Activated CD4-positive, alpha-beta T cell treated with anti-CD3 and anti-CD28 coated beads, Interleukin-2, amount 10 ng/mL, durations not matched to agents 24 days and 14 days (primary cell): ENCODE results near the gene MORC3. TPM values are rescaled to one million over a fixed set of nuclear protein-coding genes. Genes with fewer than 3 reads are reported as not detected.
"Not testable (repeated sequence)": the region's sequence is repeated elsewhere in the genome, so short reads cannot be mapped to it uniquely, and the experiment has no call there.

Source experiments
- DNase-seq: peaks from one replicate; pipeline ENCODE4 v3.0.0; 2022
- H3K27ac Mint-ChIP-seq: one replicate; pipeline ENCODE4 v1.8.0; 2022; ENCODE audit warnings: mild to moderate bottlenecking, mixed read lengths
- H3K27me3 Mint-ChIP-seq: one replicate; pipeline ENCODE4 v1.8.0; 2022; ENCODE audit warnings: mixed read lengths
- H3K36me3 Mint-ChIP-seq: one replicate; pipeline ENCODE4 v1.8.0; 2022; ENCODE audit warnings: low read depth, mild to moderate bottlenecking, mixed read lengths
- H3K4me1 Mint-ChIP-seq: one replicate; pipeline ENCODE4 v1.8.0; 2021; ENCODE audit warnings: mixed read lengths
- H3K4me3 Mint-ChIP-seq: one replicate; pipeline ENCODE4 v1.8.0; 2022; ENCODE audit warnings: mild to moderate bottlenecking, moderate library complexity, mixed read lengths
- H3K9me3 Mint-ChIP-seq: one replicate; pipeline ENCODE4 v1.8.0; 2021; ENCODE audit warnings: mixed read lengths
- intact Hi-C: fragments of 100-400 bp; cut with micrococcal nuclease; formaldehyde crosslinking; loops from one replicate; pipeline ENCODE4 v1.15.1; 2023
- total RNA-seq: library from RNA; stranded (reverse); gene quantifications from 2 replicates; pipeline ENCODE4 v1.2.3, GENCODE V29; 2022

Gene MORC3, protein sequence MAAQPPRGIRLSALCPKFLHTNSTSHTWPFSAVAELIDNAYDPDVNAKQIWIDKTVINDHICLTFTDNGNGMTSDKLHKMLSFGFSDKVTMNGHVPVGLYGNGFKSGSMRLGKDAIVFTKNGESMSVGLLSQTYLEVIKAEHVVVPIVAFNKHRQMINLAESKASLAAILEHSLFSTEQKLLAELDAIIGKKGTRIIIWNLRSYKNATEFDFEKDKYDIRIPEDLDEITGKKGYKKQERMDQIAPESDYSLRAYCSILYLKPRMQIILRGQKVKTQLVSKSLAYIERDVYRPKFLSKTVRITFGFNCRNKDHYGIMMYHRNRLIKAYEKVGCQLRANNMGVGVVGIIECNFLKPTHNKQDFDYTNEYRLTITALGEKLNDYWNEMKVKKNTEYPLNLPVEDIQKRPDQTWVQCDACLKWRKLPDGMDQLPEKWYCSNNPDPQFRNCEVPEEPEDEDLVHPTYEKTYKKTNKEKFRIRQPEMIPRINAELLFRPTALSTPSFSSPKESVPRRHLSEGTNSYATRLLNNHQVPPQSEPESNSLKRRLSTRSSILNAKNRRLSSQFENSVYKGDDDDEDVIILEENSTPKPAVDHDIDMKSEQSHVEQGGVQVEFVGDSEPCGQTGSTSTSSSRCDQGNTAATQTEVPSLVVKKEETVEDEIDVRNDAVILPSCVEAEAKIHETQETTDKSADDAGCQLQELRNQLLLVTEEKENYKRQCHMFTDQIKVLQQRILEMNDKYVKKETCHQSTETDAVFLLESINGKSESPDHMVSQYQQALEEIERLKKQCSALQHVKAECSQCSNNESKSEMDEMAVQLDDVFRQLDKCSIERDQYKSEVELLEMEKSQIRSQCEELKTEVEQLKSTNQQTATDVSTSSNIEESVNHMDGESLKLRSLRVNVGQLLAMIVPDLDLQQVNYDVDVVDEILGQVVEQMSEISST
- total RNA-seq: 24.8 and 24.9 TPM in 2 replicates

- Mint-ChIP-seq H3K27me3 (no peaks in the 10 kb centered on the region), H3K36me3 (peaks cover 20% of the 10 kb centered on the region), H3K9me3 (no peaks in the 10 kb centered on the region), H3K4me1 (peaks cover 24% of the 10 kb centered on the region), H3K27ac (peak within 1 kb of the TSS; percentile 98), H3K4me3 (peak within 1 kb of the TSS; percentile 87)
- intact Hi-C loops: loop anchor here (1.0 to 10.0 kb wide), 8 partner anchors 10 to 935 kb away; partner anchors contain the start of genes CHAF1B, DOP1B, HLCS and SETD4
- peak; percentile 99 for DNase-seq
Measured at GRCh38 chr21:36319767-36320420, at the start of gene MORC3. Gene MORC3 (plus strand): TSS chr21:36320197. CDS start chr21:36320265, 68 bp downstream.

DNA sequence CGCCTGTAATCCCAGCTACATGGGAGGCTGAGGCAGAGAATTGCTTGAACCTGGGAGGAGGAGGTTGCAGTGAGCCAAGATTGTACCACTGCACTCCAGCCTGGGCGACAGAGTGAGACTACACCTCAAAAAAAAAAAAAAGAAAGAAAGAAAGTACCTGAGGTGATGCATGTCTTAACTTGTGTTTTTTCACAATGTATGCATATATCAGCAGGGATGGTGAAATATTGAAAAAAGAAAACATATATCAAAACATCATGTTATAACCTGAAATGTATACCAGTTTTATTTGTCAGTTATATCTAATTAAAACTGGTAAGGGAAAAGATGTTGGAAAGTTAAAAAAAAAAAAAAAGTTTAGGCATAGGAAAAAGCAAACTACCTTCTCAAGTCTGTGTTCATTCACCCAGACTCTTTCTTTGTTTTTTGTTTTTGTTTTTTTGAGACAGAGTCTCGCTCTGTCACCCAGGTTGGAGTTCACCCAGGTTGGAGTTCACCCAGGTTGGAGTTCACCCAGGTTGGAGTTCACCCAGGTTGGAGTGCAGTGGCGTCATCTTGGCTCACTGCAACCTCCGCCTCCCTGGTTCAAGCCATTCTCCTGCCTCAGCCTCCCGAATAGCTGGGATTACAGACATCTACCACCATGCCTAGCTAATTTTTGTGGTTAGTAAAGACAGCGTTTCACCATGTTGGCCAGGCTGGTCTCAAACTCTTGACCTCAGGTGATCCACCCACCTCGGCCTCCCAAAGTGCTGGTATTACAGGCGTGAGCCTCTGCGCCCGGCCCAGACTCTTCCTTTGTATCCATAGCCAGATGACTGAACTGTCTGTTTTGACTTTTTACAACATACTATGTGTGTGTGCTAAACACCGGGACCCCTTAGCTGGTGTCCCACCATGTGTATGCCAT, 49.0 kb upstream of the MORC3 start:
- H3K9me3 Mint-ChIP-seq, H3K4me3 Mint-ChIP-seq, H3K27me3 Mint-ChIP-seq, H3K27ac Mint-ChIP-seq, intact Hi-C loops, H3K4me1 Mint-ChIP-seq, DNase-seq: not testable (repeated sequence)
- peaks cover 14% of the 10 kb centered on the region for H3K36me3 Mint-ChIP-seq

DNA sequence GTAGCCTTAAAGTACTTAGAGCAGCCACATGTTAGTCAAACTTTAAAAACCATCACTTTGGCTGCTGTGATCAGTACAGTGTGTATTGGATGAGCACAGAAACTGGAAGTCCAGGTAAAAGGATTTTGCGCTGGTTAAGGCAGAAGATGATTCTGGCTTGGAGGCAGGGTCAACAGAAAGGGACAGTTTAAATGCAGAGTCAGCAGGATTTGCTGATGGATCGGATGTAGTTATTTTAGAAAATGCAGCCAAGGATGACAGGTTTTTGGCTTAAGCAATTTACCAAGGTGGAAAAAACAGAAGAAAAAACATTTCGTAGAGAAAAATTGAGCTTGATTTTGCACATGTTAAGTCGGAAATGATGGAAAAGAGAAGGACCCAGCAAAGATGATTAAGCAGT, 45.9 kb upstream of the MORC3 start:
- Mint-ChIP-seq H3K4me3 (no peak overlapping the region), H3K27me3 (no peaks in the 10 kb centered on the region), H3K27ac (no peak overlapping the region), H3K36me3 (peaks cover 16% of the 10 kb centered on the region), H3K9me3 (no peaks in the 10 kb centered on the region), H3K4me1 (no peaks in the 10 kb centered on the region)
- intact Hi-C loops: no loop called here
- no peak for DNase-seq

- H3K36me3 Mint-ChIP-seq: peaks cover 28% of the 10 kb centered on the region
- no peak overlapping the region for H3K4me3 Mint-ChIP-seq
- intact Hi-C loops: no loop called here
- no peak overlapping the region for H3K27ac Mint-ChIP-seq
- H3K4me1 Mint-ChIP-seq: peaks cover 5% of the 10 kb centered on the region
- H3K9me3 Mint-ChIP-seq: no peaks in the 10 kb centered on the region
- H3K27me3 Mint-ChIP-seq: no peaks in the 10 kb centered on the region
- DNase-seq: no peak
Measured at GRCh38 chr21:36282568-36283230, 37.3 kb upstream of the MORC3 start.

DNA sequence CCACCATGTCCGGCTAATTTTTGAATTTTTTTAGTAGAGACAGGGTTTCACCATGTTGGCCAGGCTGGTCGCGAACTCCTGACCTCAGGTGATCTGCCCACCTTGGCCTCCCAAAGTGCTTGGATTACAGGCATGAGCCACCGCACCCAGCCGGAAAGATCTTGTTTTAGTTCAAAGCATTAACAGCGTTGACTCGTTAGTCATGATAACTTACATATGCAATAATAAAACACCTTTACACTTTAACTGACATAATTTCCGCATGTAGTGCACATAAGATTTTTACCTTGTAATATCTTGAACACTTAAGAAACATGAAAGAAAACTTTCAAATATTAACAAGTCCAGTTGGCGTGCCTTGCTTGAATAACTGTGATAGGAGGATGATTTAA, 36.8 kb upstream of the MORC3 start:
- intact Hi-C loops, H3K4me3 Mint-ChIP-seq, DNase-seq, H3K9me3 Mint-ChIP-seq, H3K4me1 Mint-ChIP-seq, H3K27ac Mint-ChIP-seq, H3K27me3 Mint-ChIP-seq: not testable (repeated sequence)
- H3K36me3 Mint-ChIP-seq: peaks cover 26% of the 10 kb centered on the region

GRCh38 chr21:36288651-36289243, 31.2 kb upstream of the MORC3 start:
- DNase-seq: no peak
- peaks cover 35% of the 10 kb centered on the region for H3K36me3 Mint-ChIP-seq
- H3K27me3 Mint-ChIP-seq: no peaks in the 10 kb centered on the region
- H3K27ac Mint-ChIP-seq: peak overlapping the region; percentile 89
- H3K4me3 Mint-ChIP-seq: peak overlapping the region; percentile 65
- H3K9me3 Mint-ChIP-seq: no peaks in the 10 kb centered on the region
- H3K4me1 Mint-ChIP-seq: peaks cover 18% of the 10 kb centered on the region
- intact Hi-C loops: loop anchor here (1.0 kb wide), 3 partner anchors 10 to 32 kb away; partner anchors contain the start of gene MORC3

DNA sequence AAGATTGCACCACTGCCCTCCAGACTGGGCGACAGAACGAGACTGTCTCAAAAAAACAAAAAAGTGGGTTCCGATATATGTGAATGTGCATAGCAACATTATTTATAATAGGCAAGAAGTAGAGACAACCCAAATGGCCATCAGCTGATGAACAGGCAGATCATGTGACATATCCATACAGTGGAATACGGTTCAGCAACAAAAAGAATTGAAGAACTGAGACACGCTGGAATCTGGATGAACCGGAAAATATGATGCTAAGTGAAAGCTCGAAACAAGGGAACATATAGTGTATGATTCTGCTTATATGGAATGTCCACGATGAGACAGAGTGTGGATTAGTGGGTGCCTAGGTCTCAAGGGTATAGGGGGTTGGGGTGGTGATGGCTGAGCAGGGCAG, 28.5 kb upstream of the MORC3 start:
- Mint-ChIP-seq H3K27ac (no peak overlapping the region), H3K4me1 (peaks cover 18% of the 10 kb centered on the region), H3K9me3 (no peaks in the 10 kb centered on the region), H3K4me3 (no peak overlapping the region), H3K36me3 (peaks cover 30% of the 10 kb centered on the region), H3K27me3 (no peaks in the 10 kb centered on the region)
- no peak for DNase-seq
- intact Hi-C loops: no loop called here

DNA sequence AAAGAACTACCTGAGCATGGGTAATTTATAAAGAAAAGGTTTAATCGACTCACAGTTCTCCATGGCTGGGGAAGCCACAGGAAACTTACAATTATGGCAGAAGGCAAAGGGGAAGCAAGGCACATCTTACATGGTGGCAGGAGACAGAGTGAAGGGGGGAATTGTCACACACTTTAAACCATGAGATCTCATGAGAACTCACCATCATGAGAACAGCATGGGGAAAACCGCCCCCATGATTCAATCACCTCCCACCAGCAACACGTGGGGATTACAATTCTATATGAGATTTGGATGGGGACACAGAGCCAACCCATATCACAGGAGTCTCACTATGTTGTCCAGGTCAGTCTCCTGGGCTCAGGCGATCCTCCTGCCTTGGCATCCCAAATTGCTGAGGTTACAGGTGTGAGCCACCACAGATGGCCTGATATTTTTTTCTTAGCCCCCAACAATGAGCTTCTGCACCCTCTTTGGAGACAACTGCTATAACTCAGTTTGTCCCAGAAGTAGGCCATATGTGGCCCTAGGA, 22.5 kb upstream of the MORC3 start:
- Mint-ChIP-seq H3K27ac (peak overlapping the region; percentile 84), H3K4me1 (peaks cover 27% of the 10 kb centered on the region), H3K9me3 (no peaks in the 10 kb centered on the region), H3K36me3 (peaks cover 6% of the 10 kb centered on the region), H3K4me3 (peak overlapping the region; percentile 74), H3K27me3 (no peaks in the 10 kb centered on the region)
- intact Hi-C loops: no loop called here
- no peak for DNase-seq

DNA sequence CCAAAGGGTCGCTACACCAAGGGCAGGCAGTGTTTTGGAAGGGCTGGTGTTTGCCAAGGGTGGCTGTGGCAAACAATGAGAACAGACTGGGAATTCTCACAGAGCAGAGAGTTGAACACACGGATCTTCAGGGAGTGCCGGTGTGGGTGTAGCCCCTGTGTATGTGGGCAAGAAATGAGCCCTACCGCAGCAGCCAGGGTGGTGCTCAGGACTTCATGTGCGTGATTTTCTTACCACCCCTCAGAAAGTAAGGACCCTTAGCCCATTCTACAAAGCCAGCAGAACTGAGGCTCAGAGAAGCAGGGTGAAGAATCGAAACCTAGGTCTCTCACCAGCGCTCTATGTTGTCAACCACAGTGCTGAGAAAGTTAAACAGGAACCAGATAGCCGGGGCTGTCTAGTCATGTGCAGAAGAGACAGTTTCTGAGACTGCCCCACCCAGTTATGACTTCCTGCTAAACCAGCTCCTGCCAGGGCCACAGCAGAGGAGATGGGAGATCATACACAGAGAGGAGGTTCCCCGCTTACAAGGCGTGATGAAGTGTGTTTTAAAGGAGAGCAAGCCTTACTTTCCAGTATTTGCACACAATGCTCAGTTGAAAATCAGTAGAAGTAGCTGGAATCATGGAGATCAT, 21.9 kb upstream of the MORC3 start:
- intact Hi-C loops: loop anchor here (1.0 kb wide), 2 partner anchors 9 to 12 kb away; no protein-coding TSS in a partner anchor
- no peaks in the 10 kb centered on the region for H3K9me3 Mint-ChIP-seq
- H3K4me3 Mint-ChIP-seq: peak overlapping the region; percentile 74
- H3K27me3 Mint-ChIP-seq: no peaks in the 10 kb centered on the region
- H3K4me1 Mint-ChIP-seq: peaks cover 27% of the 10 kb centered on the region
- peak; percentile 93 for DNase-seq
- peak overlapping the region; percentile 84 for H3K27ac Mint-ChIP-seq
- peaks cover 6% of the 10 kb centered on the region for H3K36me3 Mint-ChIP-seq

GRCh38 chr21:36306872-36307534, 13.0 kb upstream of the MORC3 start:
- H3K4me3 Mint-ChIP-seq: no peak overlapping the region
- peaks cover 1% of the 10 kb centered on the region for H3K27me3 Mint-ChIP-seq
- peaks cover 6% of the 10 kb centered on the region for H3K4me1 Mint-ChIP-seq
- H3K9me3 Mint-ChIP-seq: peaks cover 3% of the 10 kb centered on the region
- no peak overlapping the region for H3K27ac Mint-ChIP-seq
- DNase-seq: no peak
- intact Hi-C loops: no loop called here
- H3K36me3 Mint-ChIP-seq: no peaks in the 10 kb centered on the region

- Mint-ChIP-seq H3K27ac (peak overlapping the region; percentile 43), H3K4me3 (no peak overlapping the region), H3K9me3 (peaks cover 10% of the 10 kb centered on the region), H3K27me3 (peaks cover 1% of the 10 kb centered on the region), H3K36me3 (peaks cover 1% of the 10 kb centered on the region), H3K4me1 (peaks cover 3% of the 10 kb centered on the region)
- DNase-seq: peak; percentile 70
- intact Hi-C loops: loop anchor here (1.0 kb wide), 3 partner anchors 10 to 21 kb away; partner anchors contain the start of gene MORC3
Measured at GRCh38 chr21:36310016-36310415, 10.0 kb upstream of the MORC3 start.
